ENCODE results near the gene MMEL1.
"Not testable (repeated sequence)": the region's sequence is repeated elsewhere in the genome, so short reads cannot be mapped to it uniquely, and the experiment has no call there.

The MMEL1 gene

GRCh38 chr1:2560299-2561073 is 72.3 kb downstream of the MMEL1 start:
- in situ Hi-C loops (cut with MboI; ENCODE audit: low sequenced_read_pairs): no loop called here

- in situ Hi-C loops (cut with MboI; ENCODE audit: low sequenced_read_pairs): no loop called here
These were observed 73.1 kb downstream of the MMEL1 start for GRCh38 chr1:2559509-2560298.

GRCh38 chr1:2558861-2559260 is 74.0 kb downstream of the MMEL1 start:
- in situ Hi-C loops (cut with MboI; ENCODE audit: low sequenced_read_pairs): no loop called here

- in situ Hi-C loops (cut with MboI; ENCODE audit: low sequenced_read_pairs): no loop called here
These were observed 74.4 kb downstream of the MMEL1 start for GRCh38 chr1:2558420-2558819.

- in situ Hi-C loops (cut with MboI; ENCODE audit: low sequenced_read_pairs): no loop called here
These were observed 75.1 kb downstream of the MMEL1 start for GRCh38 chr1:2557482-2558400.

GRCh38 chr1:2556678-2557481 is 75.9 kb downstream of the MMEL1 start:
- in situ Hi-C loops (cut with MboI; ENCODE audit: low sequenced_read_pairs): no loop called here

GRCh38 chr1:2556277-2556677 is 76.5 kb downstream of the MMEL1 start, which contains the start of gene TNFRSF14:
Gene TNFRSF14, plus strand, starts transcription at chr1:2556371. Its CDS starts 294 bp downstream, at chr1:2556665.
- in situ Hi-C loops (cut with MboI; ENCODE audit: low sequenced_read_pairs): no loop called here

- in situ Hi-C loops (cut with MboI; ENCODE audit: low sequenced_read_pairs): no loop called here
These were observed 77.1 kb downstream of the MMEL1 start for GRCh38 chr1:2555634-2556276.

GRCh38 chr1:2554621-2555387 is 78.0 kb downstream of the MMEL1 start:
- in situ Hi-C loops (cut with MboI; ENCODE audit: low sequenced_read_pairs): no loop called here

GRCh38 chr1:2553871-2554620 is 78.8 kb downstream of the MMEL1 start:
- in situ Hi-C loops (cut with MboI; ENCODE audit: low sequenced_read_pairs): no loop called here

GRCh38 chr1:2553076-2553475 is 79.7 kb downstream of the MMEL1 start:
- in situ Hi-C loops (cut with MboI; ENCODE audit: low sequenced_read_pairs): not testable (repeated sequence)

GRCh38 chr1:2552189-2552588 is 80.6 kb downstream of the MMEL1 start:
- in situ Hi-C loops (cut with MboI; ENCODE audit: low sequenced_read_pairs): no loop called here

GRCh38 chr1:2551544-2551943 is 81.3 kb downstream of the MMEL1 start:
- in situ Hi-C loops (cut with MboI; ENCODE audit: low sequenced_read_pairs): not testable (repeated sequence)

- in situ Hi-C loops (cut with MboI; ENCODE audit: low sequenced_read_pairs): not testable (repeated sequence)
These were observed 82.4 kb downstream of the MMEL1 start for GRCh38 chr1:2550309-2550861.

- in situ Hi-C loops (cut with MboI; ENCODE audit: low sequenced_read_pairs): not testable (repeated sequence)
These were observed 83.3 kb downstream of the MMEL1 start for GRCh38 chr1:2549367-2550029.

GRCh38 chr1:2548068-2548589 is 84.7 kb downstream of the MMEL1 start:
- in situ Hi-C loops (cut with MboI; ENCODE audit: low sequenced_read_pairs): no loop called here
